Ishikawa (cell line): ENCODE results near the gene CDC40.
A peak's percentile ranks its signal among the peaks of the same experiment; 100 is the strongest.

ENCODE experiments used
- CEBPB ChIP-seq: IDR thresholded peaks from 2 replicates; pipeline ENCODE4 v1.6.1; 2012
- CREB1 ChIP-seq: IDR thresholded peaks from 2 replicates; pipeline ENCODE4 v1.6.1; 2012; ENCODE audit warnings: low read depth
- EGR1 ChIP-seq: IDR thresholded peaks from 2 replicates; pipeline ENCODE4 v1.6.1; 2012
- EP300 ChIP-seq: IDR thresholded peaks from 2 replicates; pipeline ENCODE4 v1.6.1; 2012; ENCODE audit warnings: borderline replicate concordance
- FOXM1 ChIP-seq: IDR thresholded peaks from 2 replicates; pipeline ENCODE4 v1.6.1; 2012; ENCODE audit warnings: low read depth, borderline replicate concordance
- NFIC ChIP-seq: IDR thresholded peaks from 2 replicates; pipeline ENCODE4 v1.6.1; 2012
- RAD21 ChIP-seq: IDR thresholded peaks from 2 replicates; pipeline ENCODE4 v1.6.1; 2012; ENCODE audit warnings: low read depth
- REST ChIP-seq: IDR thresholded peaks from 2 replicates; pipeline ENCODE4 v1.6.1; 2012; ENCODE audit warnings: low read depth, mild to moderate bottlenecking
- TAF1 ChIP-seq: IDR thresholded peaks from 2 replicates; pipeline ENCODE4 v1.6.1; 2012; ENCODE audit warnings: low read depth, mild to moderate bottlenecking
- TCF12 ChIP-seq: IDR thresholded peaks from 2 replicates; pipeline ENCODE4 v1.6.1; 2012; ENCODE audit warnings: low read depth
- TEAD4 ChIP-seq: IDR thresholded peaks from 2 replicates; pipeline ENCODE4 v1.6.1; 2012
- YY1 ChIP-seq: IDR thresholded peaks from 2 replicates; pipeline ENCODE4 v1.6.1; 2012; ENCODE audit warnings: low read depth
- ZBTB7A ChIP-seq: IDR thresholded peaks from 2 replicates; pipeline ENCODE4 v1.6.1; 2012; ENCODE audit warnings: low read depth
- TF ChIP-seq, protein P1 (sequence below): IDR thresholded peaks from 2 replicates; pipeline ENCODE4 v1.6.1; 2012
- TF ChIP-seq, protein P2 (sequence below): IDR thresholded peaks from 2 replicates; pipeline ENCODE4 v1.6.1; 2012

CDC40 gene

GRCh38 chr6:110180228-110181008, at the start of gene CDC40:
CDC40 (plus strand) TSS chr6:110180427; CDS start chr6:110180445, 18 bp downstream.
- TF ChIP-seq TAF1, result peak; percentile 52; the same call in 1 of the 2 replicates
- peak; percentile 52; the same call in 1 of the 2 replicates for TF ChIP-seq YY1
- no peak for TF ChIP-seq CEBPB
- TF ChIP-seq REST, result no peak
- peak; percentile 18; the same call in 1 of the 2 replicates for TF ChIP-seq CREB1
- no peak for TF ChIP-seq RAD21
- TF ChIP-seq TEAD4, result no peak

- TF ChIP-seq TAF1 (no peak), ZBTB7A (no peak), REST (no peak), CEBPB (no peak), YY1 (no peak), FOXM1 (no peak), EP300 (no peak), EGR1 (no peak), CREB1 (no peak), TCF12 (no peak), NFIC (no peak), TEAD4 (no peak), RAD21 (no peak)
- TF ChIP-seq, protein P1, sequence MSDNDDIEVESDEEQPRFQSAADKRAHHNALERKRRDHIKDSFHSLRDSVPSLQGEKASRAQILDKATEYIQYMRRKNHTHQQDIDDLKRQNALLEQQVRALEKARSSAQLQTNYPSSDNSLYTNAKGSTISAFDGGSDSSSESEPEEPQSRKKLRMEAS, result no peak
- TF ChIP-seq, protein P2, sequence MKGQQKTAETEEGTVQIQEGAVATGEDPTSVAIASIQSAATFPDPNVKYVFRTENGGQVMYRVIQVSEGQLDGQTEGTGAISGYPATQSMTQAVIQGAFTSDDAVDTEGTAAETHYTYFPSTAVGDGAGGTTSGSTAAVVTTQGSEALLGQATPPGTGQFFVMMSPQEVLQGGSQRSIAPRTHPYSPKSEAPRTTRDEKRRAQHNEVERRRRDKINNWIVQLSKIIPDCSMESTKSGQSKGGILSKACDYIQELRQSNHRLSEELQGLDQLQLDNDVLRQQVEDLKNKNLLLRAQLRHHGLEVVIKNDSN, result no peak
These were observed 42.0 kb upstream of the CDC40 start for GRCh38 chr6:110137924-110138887.

DNA sequence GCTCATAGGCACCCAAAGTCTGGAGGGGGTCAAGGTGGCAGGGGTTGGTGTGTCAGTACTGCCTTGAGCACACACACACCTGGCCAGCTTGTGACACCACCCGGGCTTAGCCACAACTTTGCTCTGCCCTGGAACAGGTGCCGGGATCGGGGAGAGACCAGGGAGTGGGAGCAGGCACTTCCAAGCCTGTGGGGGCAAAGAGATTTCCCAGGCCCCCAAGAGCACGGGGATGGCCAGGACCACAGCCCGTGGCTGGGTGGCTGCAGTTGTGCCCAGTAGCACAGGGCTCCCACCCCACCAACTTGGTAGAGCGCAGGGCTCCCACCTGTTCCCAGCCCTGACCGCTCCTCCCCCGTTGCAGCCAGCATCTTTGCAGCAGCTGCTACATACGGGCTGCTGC, 41.2 kb upstream of the CDC40 start:
- no peak for TF ChIP-seq TAF1
- no peak for TF ChIP-seq REST
- TF ChIP-seq EP300, result no peak
- TF ChIP-seq CEBPB, result no peak
- TF ChIP-seq EGR1, result no peak
- TF ChIP-seq FOXM1, result no peak
- TF ChIP-seq TCF12, result no peak
- TF ChIP-seq, protein P1, result no peak
- TF ChIP-seq TEAD4, result no peak
- no peak for TF ChIP-seq RAD21

DNA sequence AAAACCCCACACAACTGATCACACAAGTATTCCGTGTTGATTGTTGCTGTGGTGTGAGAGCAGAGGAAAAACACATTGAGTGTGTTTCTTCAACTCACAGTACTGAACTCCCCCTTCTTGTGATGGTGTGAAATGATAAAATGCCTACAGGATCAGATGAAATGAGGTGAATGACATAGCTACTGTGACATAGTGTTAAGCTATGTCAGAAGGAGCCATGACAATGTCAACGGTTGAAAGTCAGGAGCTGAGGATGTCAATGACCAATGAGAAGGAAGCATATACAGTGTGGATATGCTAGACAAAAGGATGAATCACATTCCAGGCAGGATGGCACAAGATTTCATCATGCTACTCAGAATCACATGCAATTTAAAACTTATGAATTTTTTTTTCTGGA, 39.6 kb upstream of the CDC40 start:
- TF ChIP-seq TAF1, result no peak
- TF ChIP-seq RAD21, result no peak
- TF ChIP-seq, protein P2, result no peak
